Left ventricle myocardium inferior (tissue), 1 donor: Measurements from ENCODE around the gene INSYN2B. TPM values are rescaled to one million over a fixed set of nuclear protein-coding genes. Genes with fewer than 3 reads are reported as not detected.

ENCODE experiments used
- DNase-seq: peaks from one replicate; pipeline ENCODE4 v3.0.0-alpha.2; 2020
- H3K27ac ChIP-seq: fragments of 200-600 bp; replicated peaks from 2 replicates; pipeline ENCODE4 v1.8.0; 2021
- H3K27me3 ChIP-seq: fragments of 200-600 bp; 2 replicates; pipeline ENCODE4 v1.8.0; 2021; ENCODE audit warnings: low read depth
- H3K36me3 ChIP-seq: fragments of 200-600 bp; 2 replicates; pipeline ENCODE4 v1.8.0; 2021
- H3K4me1 ChIP-seq: fragments of 200-600 bp; 2 replicates; pipeline ENCODE4 v1.8.0; 2021
- H3K4me3 ChIP-seq: fragments of 200-600 bp; 2 replicates; pipeline ENCODE4 v1.8.0; 2021; ENCODE audit warnings: mild to moderate bottlenecking, moderate library complexity
- H3K9me3 ChIP-seq: fragments of 200-600 bp; replicated peaks from 2 replicates; pipeline ENCODE4 v1.8.0; 2021
- CTCF ChIP-seq: fragments of 200-600 bp; IDR thresholded peaks from 2 replicates; pipeline ENCODE4 v1.8.0; 2021; ENCODE audit warnings: antibody characterized with exemption, mild to moderate bottlenecking, borderline replicate concordance
- intact Hi-C: fragments of 100-400 bp; cut with micrococcal nuclease; formaldehyde crosslinking; loops from one replicate; pipeline ENCODE4 v1.11.0; 2022
- total RNA-seq: library from RNA; stranded (reverse); fragmentation: NEBNext Ultra II Directional; extraction: Animal tissue kit (Norgen Biotek cat#: 25700); gene quantifications from one replicate; pipeline ENCODE4 v1.2.1, GENCODE V29; 2021
- donor health status: DM: no; HTN: yes; CAD: no; lungs with severe emphysema.

The INSYN2B gene
- total RNA-seq, 1 donor from 2014 or later = 0.08 TPM

GRCh38 chr5:169943026-169943425, 37.3 kb downstream of the INSYN2B start:
- TF ChIP-seq CTCF = no peak
- Histone ChIP-seq H3K27me3 (peaks cover 19% of the 10 kb centered on the region), H3K4me3 (no peak overlapping the region), H3K9me3 (no peaks in the 10 kb centered on the region), H3K27ac (no peak overlapping the region), H3K4me1 (no peaks in the 10 kb centered on the region), H3K36me3 (no peaks in the 10 kb centered on the region)
- intact Hi-C loops = no loop called here
- no peak for DNase-seq

GRCh38 chr5:169942181-169942580, 38.1 kb downstream of the INSYN2B start:
- Histone ChIP-seq H3K27me3 (peaks cover 19% of the 10 kb centered on the region), H3K4me3 (no peak overlapping the region), H3K36me3 (no peaks in the 10 kb centered on the region), H3K4me1 (no peaks in the 10 kb centered on the region), H3K27ac (no peak overlapping the region), H3K9me3 (no peaks in the 10 kb centered on the region)
- intact Hi-C loops = no loop called here
- DNase-seq = no peak
- TF ChIP-seq CTCF = no peak

- no peaks in the 10 kb centered on the region for H3K9me3 ChIP-seq
- intact Hi-C loops = no loop called here
- no peak for DNase-seq
Measured at GRCh38 chr5:169941542-169941941, 38.8 kb downstream of the INSYN2B start.

GRCh38 chr5:169939731-169940130, 40.6 kb downstream of the INSYN2B start:
- no peak for DNase-seq
- no peaks in the 10 kb centered on the region for H3K9me3 ChIP-seq
- no peak overlapping the region for H3K4me3 ChIP-seq
- intact Hi-C loops = no loop called here
- TF ChIP-seq CTCF = no peak
- peaks cover 29% of the 10 kb centered on the region for H3K27me3 ChIP-seq
- no peaks in the 10 kb centered on the region for H3K36me3 ChIP-seq
- no peak overlapping the region for H3K27ac ChIP-seq
- H3K4me1 ChIP-seq = no peaks in the 10 kb centered on the region

More at GRCh38 chr5:169941542-169941941, 38.8 kb downstream of the INSYN2B start:
- TF ChIP-seq CTCF = no peak
- Histone ChIP-seq H3K4me1 (no peaks in the 10 kb centered on the region), H3K27me3 (peaks cover 19% of the 10 kb centered on the region), H3K4me3 (no peak overlapping the region), H3K36me3 (no peaks in the 10 kb centered on the region), H3K27ac (no peak overlapping the region)

GRCh38 chr5:169938439-169938838, 41.9 kb downstream of the INSYN2B start:
- no peak for TF ChIP-seq CTCF
- Histone ChIP-seq H3K9me3 (no peaks in the 10 kb centered on the region), H3K36me3 (no peaks in the 10 kb centered on the region), H3K27me3 (peaks cover 39% of the 10 kb centered on the region), H3K27ac (no peak overlapping the region), H3K4me1 (no peaks in the 10 kb centered on the region), H3K4me3 (no peak overlapping the region)
- intact Hi-C loops = no loop called here
- DNase-seq = no peak

- Histone ChIP-seq H3K4me3 (no peak overlapping the region), H3K36me3 (no peaks in the 10 kb centered on the region), H3K4me1 (no peaks in the 10 kb centered on the region), H3K9me3 (no peaks in the 10 kb centered on the region), H3K27ac (no peak overlapping the region), H3K27me3 (peaks cover 56% of the 10 kb centered on the region)
- no peak for DNase-seq
- TF ChIP-seq CTCF = no peak
- intact Hi-C loops = no loop called here
Measured at GRCh38 chr5:169935762-169936161, 44.5 kb downstream of the INSYN2B start.
